GM19463 (cell line): ENCODE results near the gene PYGM.

Experiments
- ATAC-seq: cut with Tn5 transposase; IDR thresholded peaks from one replicate; pipeline ENCODE4 v1.9.1; 2021; ENCODE audit warnings: mild to moderate bottlenecking, moderate library complexity; ENCODE audit not compliant: unreplicated experiment

Gene PYGM

DNA sequence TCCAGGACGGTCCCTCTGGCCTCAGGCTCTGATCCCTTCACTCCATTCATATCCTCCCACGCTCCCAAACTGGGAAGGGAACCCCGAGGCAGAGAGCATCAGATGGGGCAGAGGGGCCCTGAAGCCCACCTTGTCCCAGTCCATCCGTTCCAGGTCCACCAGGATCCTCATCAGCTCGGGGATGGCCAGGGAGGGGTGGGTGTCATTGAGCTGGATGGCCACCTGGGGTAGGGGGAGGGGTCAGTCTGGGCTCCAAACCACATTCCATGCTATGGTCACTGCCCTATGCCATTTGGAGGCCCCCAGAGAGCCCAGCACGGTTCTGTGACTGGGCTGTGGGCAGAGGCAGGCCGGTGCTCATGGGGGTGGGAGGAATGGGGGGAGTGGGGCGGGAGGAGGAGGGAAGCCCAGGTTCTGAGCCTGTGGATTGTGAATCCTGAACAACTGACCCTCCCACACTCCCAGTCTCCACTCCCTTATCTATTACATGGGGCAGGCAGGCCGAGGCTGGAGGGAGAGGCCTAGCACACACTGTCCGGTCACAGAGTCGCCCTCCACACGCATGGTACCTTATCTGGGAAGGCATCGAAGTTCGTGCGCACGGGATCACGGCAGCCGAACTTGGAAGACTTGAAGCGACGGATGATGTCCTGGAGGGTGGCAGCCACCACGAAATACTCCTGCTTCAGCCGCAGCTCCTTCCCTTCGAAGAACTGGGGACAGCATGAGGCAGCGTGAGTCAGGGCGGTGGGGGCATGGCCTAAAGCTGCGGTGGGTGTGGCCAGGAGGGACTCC is 5.5 kb downstream of the PYGM start:
- no peak for ATAC-seq

DNA sequence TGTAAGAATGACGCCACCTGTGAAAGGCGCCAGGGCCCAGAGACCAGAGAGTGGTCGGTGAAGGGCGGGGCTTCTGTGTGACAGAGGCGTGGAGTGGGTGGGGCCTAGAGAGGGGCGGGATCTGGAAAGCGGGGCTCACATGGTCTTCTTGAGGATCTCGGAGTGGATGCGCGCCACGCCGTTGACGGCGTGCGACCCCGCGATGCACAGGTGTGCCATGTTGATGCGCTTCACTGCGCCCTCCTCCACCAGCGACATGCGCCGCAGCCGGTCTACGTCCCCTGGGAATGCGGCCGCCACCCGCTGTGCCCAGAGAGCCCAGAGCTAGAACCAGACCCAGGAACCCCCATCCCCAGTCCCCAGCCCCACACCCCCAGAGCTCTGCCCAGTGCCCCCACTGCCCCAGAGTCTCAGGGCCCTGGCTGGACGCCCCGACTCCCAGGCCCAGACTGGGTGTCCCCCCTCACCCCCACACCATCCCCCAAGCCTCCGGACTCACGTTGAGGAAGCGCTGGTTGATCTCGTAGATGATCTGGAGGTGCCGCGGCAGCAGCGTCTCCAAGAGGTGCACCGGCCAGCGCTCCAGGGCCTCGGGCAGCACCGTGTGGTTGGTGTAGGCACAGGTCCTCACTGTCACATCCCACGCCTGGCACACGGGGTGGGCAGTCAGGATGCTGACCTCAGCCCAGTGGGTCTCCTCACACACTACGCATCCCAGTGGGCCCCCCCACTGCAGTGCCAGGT is 6.2 kb downstream of the PYGM start:
- no peak for ATAC-seq

- no peak for ATAC-seq
Observed at GRCh38 chr11:64753019-64753379, 6.8 kb downstream of the PYGM start.

GRCh38 chr11:64752175-64752970 is 7.4 kb downstream of the PYGM start:
- ATAC-seq: no peak

DNA sequence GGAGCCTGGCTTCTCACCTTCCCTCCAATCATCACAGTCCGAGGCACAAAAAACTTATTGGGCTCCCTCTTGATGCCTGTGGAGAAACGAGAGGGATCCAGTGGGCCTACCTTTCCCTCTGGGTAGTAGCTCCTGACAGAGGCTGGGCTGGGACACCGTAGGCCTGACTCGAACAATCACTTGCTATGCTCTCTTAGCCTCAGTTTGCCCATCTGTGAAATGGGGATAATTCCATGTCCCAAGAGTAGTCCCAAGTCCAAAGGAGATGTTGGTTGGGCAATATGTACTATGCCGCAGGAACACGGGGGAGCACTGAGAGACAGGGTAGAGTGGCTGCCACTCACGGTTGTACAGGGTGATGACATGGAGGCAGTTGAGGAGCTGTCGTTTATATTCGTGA is 8.2 kb downstream of the PYGM start:
- ATAC-seq: no peak

DNA sequence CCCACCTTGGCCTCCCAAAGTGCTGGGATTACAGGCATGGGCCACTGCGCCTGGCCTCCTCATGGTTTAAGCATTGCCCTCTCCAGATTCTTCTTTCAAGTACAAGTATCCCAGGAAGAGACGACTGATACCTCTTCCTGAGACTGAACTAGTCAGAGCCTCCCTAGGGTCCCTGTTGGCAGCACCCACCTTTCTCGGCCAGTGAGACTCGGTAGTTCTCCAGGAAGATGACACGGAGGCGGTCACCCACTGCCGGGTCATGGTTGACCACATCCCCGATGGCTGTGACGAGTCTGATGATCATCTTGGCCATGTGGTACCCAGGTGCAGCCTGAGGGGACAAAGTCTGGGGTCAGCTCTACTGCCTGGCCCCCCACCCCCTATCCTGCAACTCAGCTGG is 8.6 kb downstream of the PYGM start:
- no peak for ATAC-seq

GRCh38 chr11:64750361-64751054 is 9.3 kb downstream of the PYGM start:
- ATAC-seq: no peak

GRCh38 chr11:64747961-64748665 is 11.7 kb downstream of the PYGM start:
- ATAC-seq: no peak

- ATAC-seq: no peak
Observed at GRCh38 chr11:64746486-64746885, 13.3 kb downstream of the PYGM start.

DNA sequence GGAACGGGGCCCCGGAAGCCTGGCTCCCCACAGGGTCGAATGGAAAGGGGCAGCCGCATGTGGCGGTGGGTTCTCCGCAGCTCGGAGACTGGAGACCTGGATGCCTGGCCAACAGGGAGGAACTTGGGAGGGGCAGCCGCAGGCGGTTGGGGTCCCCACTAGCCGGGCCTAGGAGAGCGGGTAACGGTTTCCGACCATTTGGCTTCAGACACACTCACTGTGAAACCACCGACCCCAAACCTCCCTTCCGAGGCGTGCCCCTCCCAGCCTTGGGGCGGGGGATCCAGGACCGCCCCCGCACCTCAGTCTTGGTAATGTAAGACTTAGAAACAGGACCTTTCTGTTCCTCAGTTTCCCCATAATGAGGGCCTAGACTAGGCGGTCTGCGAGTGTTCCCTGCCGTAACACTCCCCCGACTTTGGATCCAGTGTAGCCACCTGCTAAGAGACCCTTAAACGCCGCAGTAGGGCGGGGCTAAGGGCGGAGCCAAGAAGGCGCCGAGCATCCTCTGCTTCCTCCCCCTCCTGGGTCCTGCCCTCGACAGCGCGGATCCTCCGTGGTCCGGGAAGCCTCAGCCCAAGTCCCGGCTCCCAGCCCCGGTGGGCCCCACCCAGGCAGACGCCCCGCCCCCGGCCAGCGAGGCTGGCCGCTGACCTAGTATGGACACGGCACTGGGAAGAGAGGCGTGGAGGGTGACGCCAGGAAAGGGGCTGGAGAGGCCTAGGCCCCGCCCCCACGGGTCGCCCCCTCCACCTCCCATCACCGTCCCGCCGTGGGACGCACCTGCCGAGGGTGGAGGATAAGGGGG is 14.0 kb downstream of the PYGM start:
- ATAC-seq: no peak

DNA sequence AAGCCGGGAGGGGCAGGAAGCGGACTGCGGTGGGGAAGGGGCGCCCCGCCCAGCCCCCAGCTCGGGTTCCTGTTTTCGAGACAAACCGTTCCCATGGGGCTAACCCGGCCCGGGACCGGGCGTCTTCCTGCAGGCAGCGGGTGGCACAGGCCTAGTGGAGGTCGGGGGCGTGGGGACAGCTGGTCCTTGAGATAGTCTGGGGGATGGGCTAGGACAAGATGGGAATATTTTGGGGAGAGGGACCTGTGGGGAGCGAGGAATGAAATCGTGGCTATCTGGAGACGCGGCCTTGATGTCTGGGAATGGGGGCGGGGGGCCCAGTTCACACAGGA is 14.6 kb downstream of the PYGM start:
- ATAC-seq: no peak

DNA sequence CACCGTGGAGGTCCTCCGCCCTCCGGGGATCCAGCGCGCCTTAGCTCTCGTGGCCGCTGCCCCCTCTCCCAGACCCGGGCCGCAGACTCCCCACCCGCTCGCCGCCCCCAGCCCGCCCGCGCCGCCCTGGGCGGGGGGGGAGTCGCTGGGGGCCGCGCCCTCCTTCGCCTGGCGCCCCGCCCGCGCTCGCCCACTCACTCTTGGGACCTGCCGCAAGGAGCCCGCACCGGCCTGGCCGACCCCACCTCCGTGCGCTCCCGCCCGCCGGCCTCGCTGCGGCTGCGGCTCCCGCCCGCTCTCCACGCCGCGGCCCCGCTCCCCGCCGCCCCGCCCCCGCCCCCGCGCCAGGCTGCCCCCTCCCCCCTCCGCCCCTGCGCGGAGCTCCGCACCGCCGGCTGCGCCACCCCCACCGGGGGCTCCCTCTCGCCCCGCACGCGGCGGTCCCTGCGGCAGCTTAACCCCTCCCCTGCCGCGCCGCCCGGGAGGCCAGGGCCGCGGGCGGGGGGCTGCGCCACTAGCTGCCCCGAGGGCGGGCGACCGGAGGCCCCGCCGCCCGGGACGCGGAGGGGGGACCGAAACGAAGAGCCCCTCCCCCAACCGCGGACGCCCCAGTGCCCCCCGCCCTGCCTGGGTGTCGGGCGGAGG is 15.1 kb downstream of the PYGM start:
- no peak for ATAC-seq

DNA sequence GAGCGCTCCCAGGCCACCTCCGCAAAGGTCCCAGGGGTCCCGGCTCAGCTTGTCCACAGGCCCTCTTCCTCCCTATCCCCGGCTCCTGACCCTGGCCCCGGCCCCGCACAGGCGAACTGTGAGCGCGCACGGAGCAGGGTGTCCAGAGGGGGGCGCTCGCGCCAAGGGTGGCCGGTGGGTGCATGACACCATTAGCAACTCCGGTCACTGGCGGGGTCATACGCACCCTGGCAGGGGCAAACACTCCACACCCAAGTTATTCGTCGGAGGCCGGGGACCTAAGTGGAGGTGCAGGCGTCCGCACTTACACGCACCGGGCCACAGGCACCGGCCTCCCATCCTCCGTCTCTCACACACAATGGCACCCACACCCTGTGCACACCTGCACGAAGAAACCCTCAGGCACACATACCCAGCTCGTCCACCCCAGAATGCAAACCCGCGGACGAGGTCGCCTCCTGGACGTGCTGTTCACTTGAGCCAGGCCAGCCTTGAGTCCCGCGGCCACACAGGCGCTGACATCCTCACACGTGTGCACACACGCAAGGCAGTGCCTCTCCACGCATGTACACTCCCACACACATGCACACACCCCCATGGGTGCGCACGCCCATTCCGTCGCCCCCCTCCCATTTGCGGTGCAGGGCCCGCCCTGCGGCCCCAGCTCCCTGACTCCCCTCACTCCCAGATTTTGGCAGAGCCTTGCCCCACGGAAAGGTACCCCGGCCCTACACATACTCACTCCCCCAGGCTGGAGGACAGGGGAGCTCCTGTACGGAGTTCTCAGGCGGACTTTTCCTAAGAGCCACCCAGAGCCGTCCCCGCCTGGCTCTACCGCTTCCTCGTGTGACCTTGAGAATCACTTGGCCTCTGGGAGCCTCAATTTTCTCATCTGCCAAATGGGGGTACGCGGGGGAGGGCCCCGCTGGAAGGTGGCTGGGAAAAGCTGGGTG is 15.9 kb downstream of the PYGM start, which contains the start of gene RASGRP2:
TSS of gene RASGRP2 (minus strand) at position 552 of the 953 bp plus-strand sequence. CDS start 1,276 bp downstream, outside the sequence.
- ATAC-seq: no peak

GRCh38 chr11:64742889-64743590 is 16.7 kb downstream of the PYGM start:
- no peak for ATAC-seq

- ATAC-seq: no peak
Observed at GRCh38 chr11:64742087-64742888, 17.5 kb downstream of the PYGM start.

GRCh38 chr11:64741375-64742086 is 18.2 kb downstream of the PYGM start:
- no peak for ATAC-seq
